ENCODE results near the gene IREB2. TPM values are rescaled to one million over a fixed set of nuclear protein-coding genes. Genes with fewer than 3 reads are reported as not detected.

Gene IREB2
- polyA plus RNA-seq, 1 of the 3 experiments (the other 2 are of a cell fraction): 9.5 TPM

- no peak for TF ChIP-seq SMC3 (IDR thresholded peaks at IDR 0.05; ENCODE audit: low read depth, low read length)
- TF ChIP-seq PBX3 (IDR thresholded peaks at IDR 0.05): no peak
- no peak for TF ChIP-seq MXI1 (IDR thresholded peaks at IDR 0.05; ENCODE audit: low read depth, low read length)
- no peak for TF ChIP-seq YY1 (IDR thresholded peaks at IDR 0.05; ENCODE audit: low read depth)
Measured at GRCh38 chr15:78425643-78426042, 12.4 kb upstream of the IREB2 start (continued).

GRCh38 chr15:78426300-78426699 is 11.7 kb upstream of the IREB2 start:
- H3K9me3 ChIP-seq: no peaks in the 10 kb centered on the region
- peaks cover 0 to 3% of the 10 kb centered on the region in 2 experiments; a peak in 1 of 4 replicates for H3K4me1 ChIP-seq (ENCODE audit: control insufficient read depth in 1 of 2, insufficient read depth in 2 of 2, low read depth in 1 of 2, low read length in 1 of 2)
- H3K4me3 ChIP-seq (ENCODE audit: low read depth in 2 of 2, low read length in 1 of 2): no peak overlapping the region
- no peak overlapping the region for H3K4me2 ChIP-seq
- H3F3A ChIP-seq (replicated peaks; ENCODE audit: insufficient read depth): no peaks in the 10 kb centered on the region
- CTCF ChIA-PET: interaction anchor here (3.1 to 4.9 kb wide), 2 partner anchors 10 to 118 kb away, joined by 15 to 37 read pairs; no protein-coding TSS in a partner anchor
- H3K27ac ChIP-seq (ENCODE audit: low read depth in 2 of 2, low read length in 1 of 2): no peak overlapping the region
- no peaks in the 10 kb centered on the region; the same call in 1 of the 2 replicates for H3K27me3 ChIP-seq (ENCODE audit: insufficient read depth)
- POLR2A ChIA-PET: no interaction called here
- no peaks in the 10 kb centered on the region for H3K36me3 ChIP-seq (replicated peaks in 1 of 2; ENCODE audit: control insufficient read depth in 1 of 2, insufficient read depth in 2 of 2, low read length in 1 of 2)
- no peak for TF ChIP-seq EZH2phosphoT487 (IDR thresholded peaks at IDR 0.05; ENCODE audit: borderline replicate concordance, low read depth)
- WGBS (ENCODE audit: low lambda C conversion rate): 76% methylated on average over 5 of the region's 5 CpGs
- H3K9ac ChIP-seq: no peak overlapping the region
- H3K9me2 ChIP-seq: no peaks in the 10 kb centered on the region
- H3K79me2 ChIP-seq (ENCODE audit: insufficient read depth): no peaks in the 10 kb centered on the region
- no peak for DNase-seq
- no peak overlapping the region for H2AFZ ChIP-seq (ENCODE audit: low read depth)
- no peaks in the 10 kb centered on the region for H4K20me1 ChIP-seq (ENCODE audit: insufficient read depth)

GRCh38 chr15:78427953-78428352 is 10.1 kb upstream of the IREB2 start:
- DNase-seq: no peak
- no peaks in the 10 kb centered on the region; the same call in 1 of the 2 replicates for H3K27me3 ChIP-seq (ENCODE audit: insufficient read depth)
- H3K36me3 ChIP-seq (replicated peaks in 1 of 2; ENCODE audit: control insufficient read depth in 1 of 2, insufficient read depth in 2 of 2, low read length in 1 of 2): no peaks in the 10 kb centered on the region
- H4K20me1 ChIP-seq (ENCODE audit: insufficient read depth): no peaks in the 10 kb centered on the region
- no peak overlapping the region for H3K4me3 ChIP-seq (ENCODE audit: low read depth in 2 of 2, low read length in 1 of 2)
- no peaks in the 10 kb centered on the region for H3K9me3 ChIP-seq
- H2AFZ ChIP-seq (ENCODE audit: low read depth): no peak overlapping the region
- no peaks in the 10 kb centered on the region for H3K79me2 ChIP-seq (ENCODE audit: insufficient read depth)
- no peaks in the 10 kb centered on the region for H3K4me1 ChIP-seq (ENCODE audit: control insufficient read depth in 1 of 2, insufficient read depth in 2 of 2, low read depth in 1 of 2, low read length in 1 of 2)
- no peak overlapping the region for H3K4me2 ChIP-seq
- no peaks in the 10 kb centered on the region for H3F3A ChIP-seq (replicated peaks; ENCODE audit: insufficient read depth)
- H3K9ac ChIP-seq: no peak overlapping the region
- H3K27ac ChIP-seq (ENCODE audit: low read depth in 2 of 2, low read length in 1 of 2): no peak overlapping the region
- H3K9me2 ChIP-seq: no peaks in the 10 kb centered on the region
- ChIA-PET CTCF (interaction anchor here (0.6 to 4.9 kb wide), 6 partner anchors 10 to 156 kb away, joined by 3 to 37 read pairs (median 3); partner anchors contain the start of gene IREB2), POLR2A (no interaction called here)
- TF ChIP-seq MXI1 (IDR thresholded peaks at IDR 0.05; ENCODE audit: low read depth, low read length) (no peak), CTCF (IDR thresholded peaks at IDR 0.05) (no peak), ELF1 (IDR thresholded peaks at IDR 0.05) (no peak), SIN3A (IDR thresholded peaks at IDR 0.05; ENCODE audit: borderline replicate concordance, low read depth, low read length) (no peak), TAF1 (IDR thresholded peaks at IDR 0.05; ENCODE audit: borderline replicate concordance, low read depth, low read length) (no peak), FOSL2 (IDR thresholded peaks at IDR 0.05; ENCODE audit: borderline replicate concordance, low read depth) (no peak), MAX (IDR thresholded peaks at IDR 0.05; ENCODE audit: low read depth) (no peak), TCF12 (IDR thresholded peaks at IDR 0.05) (no peak), GABPA (IDR thresholded peaks at IDR 0.05; ENCODE audit: low read depth) (no peak), FOXM1 (IDR thresholded peaks at IDR 0.05; ENCODE audit: low read depth) (no peak), POLR2AphosphoS5 (IDR thresholded peaks at IDR 0.05; ENCODE audit: low read depth, low read length) (no peak), USF1 (IDR thresholded peaks at IDR 0.05; ENCODE audit: borderline replicate concordance, low read depth) (no peak), PBX3 (IDR thresholded peaks at IDR 0.05) (no peak), FOXJ3 (CRISPR knock-in tag; IDR thresholded peaks at IDR 0.05) (no peak), NFIC (IDR thresholded peaks at IDR 0.05; ENCODE audit: borderline replicate concordance) (no peak), GATA2 (CRISPR knock-in tag; IDR thresholded peaks at IDR 0.05) (no peak), CHD2 (IDR thresholded peaks at IDR 0.05; ENCODE audit: low read length, partially characterized antibody) (no peak), IRF3 (IDR thresholded peaks at IDR 0.05; ENCODE audit: low read depth, low read length) (no peak), RCOR1 (IDR thresholded peaks at IDR 0.05; ENCODE audit: low read length) (no peak)

All from SK-N-SH (cell line).